Measurements from ENCODE around the gene SLC24A3.

DNA sequence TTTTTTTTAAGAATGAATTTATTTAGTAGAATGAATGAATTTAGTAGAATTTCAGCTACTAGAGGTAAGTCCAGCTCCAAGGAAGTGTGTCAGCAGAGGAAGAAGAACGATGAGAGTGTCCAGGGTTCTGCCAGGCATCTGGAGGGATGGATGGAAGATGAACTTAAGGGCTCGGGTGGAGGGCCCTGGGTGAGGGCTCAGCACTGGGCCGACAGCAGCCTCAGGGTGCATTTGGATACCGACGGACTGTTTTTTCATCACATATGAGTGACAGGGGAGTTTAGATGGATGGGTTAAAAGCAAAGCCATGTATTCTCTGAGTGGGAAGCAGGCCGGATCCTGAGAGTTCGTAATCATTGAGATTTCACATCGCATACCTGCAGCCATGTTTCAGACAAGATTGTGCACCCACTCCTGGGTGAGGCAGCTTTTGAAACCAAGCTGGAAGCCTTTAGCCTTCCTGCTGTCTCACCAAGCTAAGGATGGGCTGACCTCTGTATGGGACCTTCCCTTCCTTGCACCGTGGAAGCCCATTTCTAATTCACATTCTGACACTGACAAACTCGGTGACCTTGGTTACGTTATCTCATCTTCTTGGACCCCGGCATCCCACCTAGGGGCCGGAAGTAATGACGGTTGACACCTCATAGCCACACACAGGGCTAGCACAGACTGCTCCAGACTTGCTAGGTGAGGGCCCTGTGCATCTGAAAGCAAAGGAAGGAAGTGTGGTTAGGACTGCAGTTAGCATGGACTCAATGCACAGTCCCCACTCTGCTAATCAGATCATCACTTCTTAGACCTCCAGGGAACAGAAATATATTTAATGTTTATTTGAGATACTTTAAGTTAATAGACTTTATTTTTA, 228.5 kb downstream of the SLC24A3 start:
- TF ChIP-seq CTCF (IDR thresholded peaks at IDR 0.05) (no peak), ZFX (IDR thresholded peaks at IDR 0.05; ENCODE audit: borderline replicate concordance) (no peak)
